ENCODE measurements around the gene PRKCE.
A peak's percentile ranks its signal among the peaks of the same experiment; 100 is the strongest.

Gene PRKCE

DNA sequence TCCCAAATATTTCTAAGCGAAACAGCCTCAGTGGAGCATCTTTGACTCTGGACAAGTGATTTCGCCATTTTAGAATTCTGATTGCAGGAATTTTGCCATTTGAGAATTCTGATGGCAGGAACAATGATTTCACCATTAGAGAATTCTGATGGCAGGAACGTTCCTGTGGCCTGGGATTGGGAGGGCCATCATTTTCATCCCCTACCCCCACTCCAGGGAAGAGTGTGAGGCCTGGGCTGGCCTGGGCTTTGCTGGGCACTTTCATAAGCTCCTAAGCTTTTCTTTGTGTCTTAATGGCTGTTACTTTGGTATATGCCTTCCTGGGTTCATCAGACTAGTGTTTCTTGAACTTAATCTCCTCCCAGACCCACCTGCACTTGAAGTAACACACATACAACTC is 516.4 kb downstream of the PRKCE start:
- no peak for DNase-seq (ENCODE audit: low read depth in 3 of 3)

DNA sequence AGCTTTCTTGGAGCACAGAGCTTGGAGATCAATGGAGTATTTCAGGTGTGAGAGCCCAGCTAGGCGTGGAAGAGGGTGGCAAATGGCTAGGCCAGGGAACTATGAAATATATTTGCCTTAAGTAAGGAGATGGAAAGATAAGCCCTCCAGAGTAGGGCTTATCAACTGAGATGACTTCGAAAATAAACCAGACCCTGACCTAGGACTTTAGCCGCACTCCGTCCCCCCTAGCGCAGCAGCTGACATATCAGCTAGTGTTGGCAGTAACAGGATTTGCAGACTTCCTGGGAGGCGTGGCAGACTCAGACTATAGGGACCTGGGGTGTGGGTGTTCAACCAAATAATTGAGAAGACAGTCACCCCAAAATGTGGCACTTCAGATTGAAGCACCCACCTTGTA is 518.0 kb downstream of the PRKCE start:
- no peak for DNase-seq (ENCODE audit: low read depth in 3 of 3)

DNA sequence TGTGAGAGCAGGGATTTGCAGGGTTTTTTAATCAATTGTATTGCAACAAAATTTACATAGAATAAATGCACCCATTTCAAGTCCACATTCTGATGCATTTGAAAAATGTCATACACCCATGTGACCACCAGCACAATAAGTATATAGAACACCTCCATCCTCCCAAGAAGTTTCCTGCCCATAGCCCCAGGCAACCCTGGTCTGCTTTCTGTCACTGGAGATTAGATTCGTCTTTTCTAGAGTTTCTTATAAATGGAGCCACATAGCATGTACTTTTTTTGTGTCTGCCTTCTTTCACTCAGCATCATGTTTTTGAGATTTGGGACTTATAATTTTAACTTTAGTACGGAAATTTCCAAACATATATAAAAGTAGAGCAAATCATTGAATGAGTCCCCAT is 518.6 kb downstream of the PRKCE start:
- DNase-seq (ENCODE audit: low read depth in 3 of 3): no peak

DNA sequence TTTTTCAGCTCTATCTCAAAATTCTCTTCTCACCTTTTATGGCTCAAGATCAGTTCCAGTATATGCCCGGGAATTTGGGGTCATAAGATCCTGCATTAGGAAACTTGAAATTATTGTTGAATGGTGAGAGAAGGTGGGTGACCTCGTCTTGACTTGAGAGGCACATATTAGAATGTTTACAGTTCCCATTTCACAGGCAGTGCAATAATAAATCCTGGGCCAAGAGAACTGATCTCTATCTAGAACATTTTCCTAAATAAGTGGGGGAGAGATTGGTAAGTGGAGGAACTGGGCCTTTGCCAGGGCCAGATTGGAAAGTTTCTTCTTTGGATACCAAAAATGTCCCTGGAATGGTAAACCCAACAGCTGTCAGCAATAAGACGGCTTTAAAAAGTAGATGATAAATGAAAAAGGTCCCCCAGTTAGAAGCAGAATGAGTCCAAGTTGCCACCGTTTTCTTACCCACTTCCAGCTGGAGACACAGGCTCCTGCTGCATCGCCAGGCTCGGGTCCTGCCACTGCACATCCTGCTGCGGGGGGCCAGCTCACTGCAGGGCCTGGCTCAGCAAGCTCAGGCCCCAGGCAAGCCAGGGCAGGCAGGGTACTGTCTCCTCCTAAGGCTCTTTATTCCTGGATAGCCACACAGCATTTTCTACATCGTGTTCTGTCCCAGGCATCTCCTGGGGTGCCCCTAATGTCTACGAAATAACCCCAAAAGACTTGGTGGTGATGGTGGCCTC is 519.3 kb downstream of the PRKCE start:
- DNase-seq (ENCODE audit: low read depth in 3 of 3): no peak

DNA sequence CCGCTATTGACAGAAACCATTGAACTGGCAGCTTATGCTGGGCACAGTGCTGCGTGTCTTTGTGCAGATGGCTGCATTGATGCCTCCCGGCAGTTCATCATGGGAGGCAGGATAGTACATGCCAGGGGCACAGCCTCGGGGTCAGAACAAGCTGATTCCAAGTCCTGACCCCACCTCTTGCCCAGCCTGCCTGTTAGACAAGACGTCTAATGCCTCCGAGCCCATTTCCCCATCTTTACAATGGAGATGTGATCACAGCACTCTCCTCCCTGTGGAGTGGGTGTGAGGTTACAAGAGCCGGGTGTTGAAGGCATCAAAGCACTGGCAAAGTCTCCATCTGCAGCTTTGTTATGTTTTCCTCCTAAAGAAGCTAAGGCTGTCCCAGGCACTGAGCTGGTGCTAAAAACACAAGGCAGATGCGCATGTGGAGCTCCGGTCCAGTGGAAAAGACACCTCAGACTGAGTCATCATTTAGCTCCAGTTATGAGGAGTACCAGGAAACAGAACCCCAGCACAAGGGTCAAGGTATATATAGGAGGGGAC is 520.0 kb downstream of the PRKCE start:
- no peak for DNase-seq (ENCODE audit: low read depth in 3 of 3)

DNA sequence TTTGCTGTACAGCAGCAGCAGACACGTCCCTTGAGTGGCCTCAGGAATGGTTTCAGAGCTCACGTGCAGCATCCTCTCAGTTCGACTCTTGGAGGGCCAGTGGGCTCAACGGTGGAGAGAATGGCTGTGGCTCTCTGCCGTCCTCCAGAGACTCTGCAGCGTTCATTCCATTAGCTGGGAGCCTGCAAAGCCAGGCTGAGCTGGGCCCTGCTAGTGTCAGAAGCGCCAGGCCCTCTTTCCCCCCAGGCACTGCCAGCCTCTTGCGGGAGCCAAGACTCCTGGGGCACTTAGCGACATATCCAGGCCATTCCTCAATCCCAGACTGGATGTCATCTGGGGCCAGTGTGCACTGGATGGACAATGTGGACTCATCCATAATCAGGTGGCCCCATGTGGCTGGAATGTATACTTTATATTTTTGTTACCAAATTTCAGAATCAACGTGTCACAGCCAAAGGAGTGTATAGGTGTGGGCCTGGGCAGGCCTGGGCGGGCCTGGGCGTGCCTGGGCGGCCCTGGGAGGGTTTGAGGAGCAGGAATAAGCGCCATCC is 520.6 kb downstream of the PRKCE start:
- DNase-seq (ENCODE audit: low read depth in 3 of 3): no peak

DNA sequence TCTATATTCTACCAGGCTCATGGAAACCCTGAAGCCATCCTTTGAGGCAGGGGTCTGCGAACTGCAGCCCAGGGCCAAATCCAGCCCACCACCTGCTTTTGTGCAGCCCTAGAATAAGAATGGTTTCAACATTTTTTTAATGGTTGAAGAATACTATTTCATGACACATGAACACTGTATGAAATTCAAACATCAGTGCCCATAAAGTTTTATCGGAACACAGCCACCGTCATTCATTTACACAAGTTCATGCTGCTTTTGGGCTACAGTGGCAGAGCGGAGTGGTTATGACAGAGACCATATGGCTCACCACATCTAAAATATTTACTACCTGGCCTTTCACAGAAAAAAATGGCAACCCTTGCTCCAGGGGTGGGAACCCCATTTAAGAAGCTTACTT is 521.6 kb downstream of the PRKCE start:
- DNase-seq (ENCODE audit: low read depth in 3 of 3): no peak

DNA sequence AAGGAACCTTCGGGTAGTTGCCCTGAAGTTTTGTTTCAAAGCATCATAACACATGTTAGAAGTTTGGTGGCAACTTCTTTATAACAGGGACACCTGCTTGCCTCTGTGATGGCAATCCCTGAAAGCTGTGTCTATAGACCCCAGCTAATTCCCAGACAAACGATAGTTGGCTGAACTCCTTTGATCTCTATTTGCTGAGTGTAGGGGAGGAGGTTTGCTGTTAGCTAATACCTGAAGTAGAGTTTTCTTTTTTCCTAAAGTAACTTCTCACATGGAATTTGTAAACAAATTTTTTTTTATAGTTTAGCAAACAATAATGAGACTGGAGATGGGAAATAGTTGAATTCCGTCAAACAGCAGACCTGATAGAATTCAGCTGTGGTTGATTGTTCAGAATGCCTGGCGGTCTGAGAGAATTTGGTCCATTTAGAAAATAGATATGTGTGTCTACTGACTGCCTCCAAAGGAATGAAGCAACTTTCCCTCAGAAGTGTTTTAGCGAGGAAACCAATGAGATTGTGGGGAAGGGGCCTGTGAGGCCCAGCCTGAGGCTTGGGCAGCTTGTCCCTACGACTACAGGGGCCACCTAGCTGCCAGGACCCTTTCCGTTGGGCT is 522.3 kb downstream of the PRKCE start:
- no peak for DNase-seq (ENCODE audit: low read depth in 3 of 3)

DNA sequence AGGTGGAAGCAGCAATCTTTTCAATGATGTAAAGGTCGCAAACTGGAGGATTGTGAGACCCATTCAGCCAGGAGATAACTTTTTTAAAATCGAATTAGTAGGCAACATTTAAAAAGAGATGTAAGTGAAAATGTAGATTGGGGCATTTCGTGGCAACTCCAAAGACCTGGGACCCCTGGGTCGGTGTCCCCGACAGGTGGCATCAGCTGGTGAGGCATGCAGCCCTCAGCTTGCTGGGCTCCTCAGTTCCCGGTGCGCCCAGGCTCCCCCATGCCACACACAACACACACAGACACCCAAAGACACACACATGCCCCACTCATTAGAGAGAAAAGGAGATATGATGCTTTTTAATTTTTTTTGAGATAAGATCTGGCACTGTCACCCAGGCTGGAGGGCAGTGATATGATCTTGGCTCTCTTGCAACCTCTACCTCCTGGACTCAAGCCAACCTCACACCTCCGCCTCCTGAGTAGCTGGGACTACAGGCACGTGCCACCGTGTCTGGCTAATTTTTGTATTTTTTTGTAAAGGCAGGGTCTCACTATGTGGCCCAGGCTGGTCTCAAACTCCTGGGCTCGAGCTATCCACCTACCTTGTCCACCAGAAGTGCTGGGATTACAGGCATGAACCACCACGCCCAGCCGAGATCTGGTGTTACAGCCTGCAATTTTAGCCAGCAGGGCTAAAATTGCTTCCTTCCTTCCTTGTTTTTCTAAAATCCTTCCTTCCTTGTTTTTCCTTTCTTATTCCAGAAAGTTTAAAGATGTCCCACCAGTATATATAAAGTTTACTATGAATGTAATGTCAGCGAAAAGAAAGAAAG is 523.1 kb downstream of the PRKCE start:
- no peak for DNase-seq (ENCODE audit: low read depth in 3 of 3)

DNA sequence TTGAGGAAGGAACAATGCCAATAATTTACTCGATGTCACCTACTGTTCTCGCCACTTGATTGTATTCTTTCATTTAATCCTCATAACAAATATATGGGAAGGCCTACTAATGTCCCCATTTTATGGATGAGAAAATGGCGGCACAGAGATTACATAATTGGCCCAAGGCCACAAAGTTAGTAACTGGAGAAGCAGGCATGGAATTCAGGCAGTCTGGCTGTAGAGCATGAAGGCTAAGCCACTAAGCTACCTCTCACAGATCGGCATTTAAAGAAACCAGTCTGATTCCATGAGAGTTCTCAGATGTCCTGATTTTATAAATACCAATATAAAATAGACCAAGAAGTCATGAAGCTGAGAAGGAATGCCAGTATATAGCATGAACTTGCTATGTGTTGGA is 523.9 kb downstream of the PRKCE start:
- no peak for DNase-seq (ENCODE audit: low read depth in 3 of 3)

DNA sequence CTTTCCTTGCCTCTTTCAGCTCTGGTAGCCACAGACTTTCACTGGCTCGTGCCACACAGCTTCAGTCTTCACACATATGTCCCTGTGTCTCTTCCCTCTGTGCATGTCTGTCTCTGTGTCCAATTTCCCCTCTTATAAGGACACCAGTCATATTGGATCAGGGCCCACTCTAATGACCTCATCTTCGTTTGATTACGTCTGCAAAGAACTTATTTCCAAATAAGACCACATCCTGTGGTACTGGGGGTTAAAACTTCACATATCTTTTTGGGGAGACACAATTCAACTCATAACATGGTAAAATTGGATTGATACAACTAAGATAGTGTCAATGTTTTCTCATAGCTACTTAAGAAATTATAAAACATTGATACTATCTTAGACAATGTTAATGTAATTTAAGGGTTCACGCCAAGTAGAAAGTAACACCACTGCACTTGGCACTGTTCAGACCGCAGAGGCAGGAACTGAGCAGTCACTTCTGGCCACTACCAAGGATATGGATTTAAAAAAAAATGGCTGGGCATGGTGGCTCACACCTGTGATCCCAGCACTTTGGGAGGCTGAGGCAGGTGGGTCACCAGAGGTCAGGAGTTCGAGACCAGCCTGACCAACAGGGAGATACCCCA is 526.1 kb downstream of the PRKCE start:
- no peak for DNase-seq (ENCODE audit: low read depth in 3 of 3)

DNA sequence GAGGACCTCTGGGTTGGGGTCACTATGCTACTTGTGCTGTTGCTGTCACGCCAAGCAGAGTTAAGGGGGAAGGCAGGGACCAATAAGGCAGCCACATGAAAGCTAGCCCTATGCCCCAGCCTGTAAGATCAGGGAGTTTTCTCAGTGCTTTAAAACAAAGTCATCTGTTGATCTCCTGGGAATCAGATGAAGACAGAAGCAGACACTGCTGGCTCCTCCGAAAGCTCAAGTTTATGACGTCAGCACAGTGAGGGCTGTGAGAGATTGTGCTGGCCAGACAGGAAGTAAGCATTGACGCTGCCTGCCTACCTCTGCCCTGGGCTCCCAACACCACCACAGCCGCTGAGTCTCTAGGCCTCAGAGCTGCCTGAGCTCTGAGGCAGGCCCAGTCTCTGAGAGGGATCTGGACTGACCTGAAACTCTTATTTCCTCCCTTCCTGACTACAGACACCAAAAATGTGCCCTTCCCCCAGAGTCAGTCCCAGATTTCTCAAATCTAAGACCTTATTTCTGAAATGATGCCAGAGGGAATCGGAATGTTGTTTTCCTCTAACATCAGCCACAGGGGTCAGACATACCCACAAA is 527.7 kb downstream of the PRKCE start:
- DNase-seq (ENCODE audit: low read depth in 3 of 3): peak; percentile 20 to 43 (median 38)

DNA sequence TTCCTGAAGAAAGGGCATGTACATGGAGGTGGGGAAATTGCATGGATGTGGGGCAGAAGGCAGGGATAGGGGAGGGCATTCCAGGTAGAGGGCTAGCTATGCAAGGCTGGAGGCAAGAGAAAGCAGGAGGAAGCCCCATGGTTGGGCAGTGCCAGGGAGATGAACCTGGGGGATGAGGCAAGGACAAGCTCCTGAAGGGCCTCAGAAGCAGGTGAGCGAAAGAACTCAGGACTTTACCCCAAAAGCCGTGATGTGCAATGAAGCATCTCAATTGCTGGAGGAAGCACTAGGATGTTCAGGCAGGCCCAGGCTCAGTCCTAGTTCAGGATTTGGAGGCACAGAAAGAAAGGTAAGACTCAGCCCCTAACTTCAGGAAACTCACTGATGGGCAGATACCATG is 528.7 kb downstream of the PRKCE start:
- no peak for DNase-seq (ENCODE audit: low read depth in 3 of 3)

DNA sequence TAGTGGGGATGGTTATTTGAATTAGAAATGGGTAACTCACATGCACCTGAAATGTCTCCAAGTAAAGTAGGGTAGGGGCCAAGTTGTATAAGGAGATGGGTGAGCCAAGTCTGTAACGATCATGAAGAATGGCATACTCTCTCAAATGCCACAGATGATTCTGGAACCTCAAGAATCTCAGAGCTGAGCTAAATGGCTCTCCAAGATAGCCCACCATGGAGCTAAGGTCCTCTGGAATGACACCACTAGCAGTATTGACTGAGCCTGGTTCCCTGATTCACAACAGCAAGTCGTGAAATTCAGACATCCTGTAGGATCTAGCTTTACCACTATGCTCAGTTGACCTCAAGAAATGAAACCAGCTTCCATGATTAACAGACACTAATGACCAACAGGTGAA is 529.8 kb downstream of the PRKCE start:
- DNase-seq (ENCODE audit: low read depth in 3 of 3): no peak

DNA sequence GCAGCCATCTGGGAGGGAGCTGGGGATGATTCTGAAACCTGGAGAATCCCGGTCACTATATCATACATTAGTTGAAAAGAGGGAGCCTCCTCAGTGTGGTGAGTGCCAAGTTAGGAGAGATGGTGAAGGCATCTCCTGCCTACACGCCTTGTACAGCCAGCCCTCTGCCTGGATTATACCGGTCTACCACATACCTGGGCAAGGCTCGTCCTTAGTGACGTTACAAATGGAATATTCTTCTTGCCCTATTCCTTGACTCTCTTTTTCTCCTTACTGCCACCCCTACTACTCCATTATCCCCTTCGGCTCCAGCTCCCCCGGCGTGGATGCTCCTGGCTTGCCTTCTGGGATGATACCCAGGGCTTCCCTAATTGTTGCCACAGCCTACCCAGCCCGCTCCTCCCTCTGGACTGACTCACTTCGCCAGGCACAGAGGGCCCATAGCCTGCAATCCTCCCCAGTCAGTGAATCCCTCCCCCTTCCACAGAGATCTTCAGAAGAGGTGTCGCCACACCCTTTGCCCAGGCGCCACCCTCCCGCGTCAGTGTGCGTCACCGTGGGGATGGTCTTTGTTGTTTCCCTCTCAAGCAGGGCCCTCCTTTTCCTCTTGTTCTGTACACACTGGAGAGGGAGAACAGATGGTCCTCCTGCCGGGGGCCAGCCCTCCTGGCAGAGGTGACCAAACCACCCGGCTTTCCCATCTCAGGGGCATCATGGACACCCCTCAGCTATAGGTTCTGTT is 530.5 kb downstream of the PRKCE start:
- no peak for DNase-seq (ENCODE audit: low read depth in 3 of 3)

DNA sequence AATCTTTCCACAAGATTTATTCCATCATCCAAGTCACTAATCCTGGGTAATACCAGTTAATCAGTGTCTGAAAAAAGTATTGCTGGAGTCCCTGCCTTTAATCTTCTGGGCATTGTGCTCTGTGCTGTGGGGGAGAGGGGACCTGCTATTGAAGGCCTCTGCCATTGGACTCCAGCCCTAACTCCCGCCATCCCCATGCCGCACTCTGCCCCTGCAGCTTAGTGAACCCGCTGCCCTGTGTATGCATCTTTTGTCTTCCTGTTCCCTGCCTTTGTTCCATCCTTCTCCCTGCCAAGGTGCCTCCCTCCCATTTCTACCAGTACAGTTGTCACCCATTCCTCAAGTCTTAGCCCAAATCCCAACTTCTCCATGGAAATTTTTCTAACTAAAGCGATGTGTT is 532.0 kb downstream of the PRKCE start:
- DNase-seq (ENCODE audit: low read depth in 3 of 3): no peak

DNA sequence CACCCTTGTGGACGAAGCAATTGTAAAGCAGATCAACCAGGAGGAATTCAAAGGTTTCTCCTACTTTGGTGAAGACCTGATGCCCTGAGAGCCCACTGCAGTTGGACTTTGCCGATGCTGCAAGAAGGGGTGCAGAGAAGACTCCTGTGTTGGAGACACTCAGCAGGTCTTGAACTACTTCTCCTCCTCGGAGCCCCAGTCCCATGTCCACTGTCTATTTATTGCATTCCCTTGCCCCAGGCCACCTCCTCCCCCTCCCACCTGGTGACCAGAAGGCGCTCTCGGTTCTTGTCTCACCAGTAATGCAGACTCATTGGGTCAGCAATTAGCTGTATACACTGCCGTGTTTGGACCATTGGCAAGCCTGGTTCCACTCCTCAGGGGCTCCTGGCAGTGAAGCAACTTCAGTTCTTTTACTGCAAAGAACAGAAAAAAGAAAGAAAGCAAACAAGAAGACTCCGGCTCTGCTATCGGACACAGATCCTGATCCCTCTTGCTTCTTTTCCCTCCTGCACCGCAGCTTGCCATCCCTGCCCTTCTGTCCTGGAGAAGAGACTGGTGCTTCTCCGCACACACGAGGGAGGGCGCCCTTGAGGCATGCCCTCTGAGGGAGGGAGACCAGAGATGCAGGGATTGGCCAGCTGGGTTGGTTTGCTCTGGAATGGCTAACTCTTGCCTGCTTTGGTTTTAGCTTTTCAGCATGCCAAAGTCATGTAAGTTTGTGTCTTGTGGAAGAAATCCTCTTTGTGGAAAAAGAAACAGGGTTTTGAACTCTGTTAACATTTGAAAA is 533.5 kb downstream of the PRKCE start:
- DNase-seq (ENCODE audit: low read depth in 3 of 3): no peak

DNA sequence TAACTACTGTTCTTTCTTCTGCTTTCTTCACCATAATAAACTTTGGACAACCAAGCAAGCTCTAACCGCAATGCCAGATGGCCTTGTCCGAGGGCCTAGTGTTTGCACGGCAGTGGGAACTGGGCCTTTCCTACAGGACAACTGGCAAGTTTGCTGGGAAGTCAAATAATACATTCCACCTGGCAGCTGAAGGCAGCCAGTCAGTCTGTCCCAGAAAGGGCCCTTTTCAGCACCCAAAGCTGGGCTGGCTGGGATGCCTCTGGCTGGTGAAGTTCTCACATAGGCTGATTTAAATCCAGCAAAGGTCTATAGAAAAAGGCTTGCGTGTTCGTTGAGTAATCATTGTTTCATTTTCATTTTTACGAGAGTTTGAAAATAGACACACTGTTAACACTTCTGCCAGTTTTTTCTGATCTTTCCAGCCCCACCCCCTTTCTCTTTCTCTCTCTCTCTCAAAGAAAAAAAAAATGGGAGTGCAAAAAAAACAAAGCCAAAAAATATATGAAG is 535.7 kb downstream of the PRKCE start:
- DNase-seq (ENCODE audit: low read depth in 3 of 3): peak in 2 of 3 donors; percentile 10 to 19

DNA sequence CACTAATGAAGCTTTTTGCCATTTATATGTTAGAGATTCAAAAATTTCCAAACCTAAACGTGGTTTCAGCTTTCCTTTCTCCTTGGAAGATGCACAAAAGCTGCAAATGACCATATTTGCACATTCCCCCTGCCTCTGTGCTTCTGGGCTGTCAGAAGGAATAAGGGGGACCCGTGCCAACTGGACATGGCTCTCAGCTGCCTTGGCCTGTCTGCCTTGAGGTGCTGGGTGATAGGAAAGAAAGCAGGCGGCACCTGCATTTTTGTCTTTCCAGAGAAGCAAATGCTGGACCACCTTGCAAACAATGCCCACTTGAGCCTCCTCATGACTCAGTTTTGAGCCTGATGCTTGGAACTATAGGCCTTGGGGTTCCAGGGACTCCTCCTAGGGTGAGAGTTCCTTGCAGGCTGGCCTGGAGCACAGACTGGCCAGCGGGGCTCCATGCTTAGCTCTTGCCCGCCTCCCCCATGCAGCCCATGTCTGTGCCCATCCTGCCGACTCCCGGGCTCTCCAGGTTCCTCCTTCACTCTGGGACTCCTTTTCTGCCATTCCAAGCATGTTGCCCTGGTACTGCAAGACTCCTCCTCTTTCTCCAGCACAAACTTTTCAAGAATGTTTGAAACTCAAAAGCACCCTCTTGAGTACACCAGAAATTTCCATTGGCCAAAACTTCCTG is 536.7 kb downstream of the PRKCE start:
- DNase-seq (ENCODE audit: low read depth in 3 of 3): no peak

All from stimulated activated CD4-positive, alpha-beta T cell treated with anti-CD3 and anti-CD28 coated beads, TNF-alpha, amount 100 ng/mL, for 48 hours (primary cell).